HG03558 (cell line): ENCODE data around the gene POR.

ENCODE experiments used
- ATAC-seq: cut with Tn5 transposase; IDR thresholded peaks from one replicate; pipeline ENCODE4 v1.9.1; 2021; ENCODE audit warnings: moderate number of reproducible peaks; ENCODE audit not compliant: unreplicated experiment; ENCODE audit errors: extremely low read depth

POR gene

DNA sequence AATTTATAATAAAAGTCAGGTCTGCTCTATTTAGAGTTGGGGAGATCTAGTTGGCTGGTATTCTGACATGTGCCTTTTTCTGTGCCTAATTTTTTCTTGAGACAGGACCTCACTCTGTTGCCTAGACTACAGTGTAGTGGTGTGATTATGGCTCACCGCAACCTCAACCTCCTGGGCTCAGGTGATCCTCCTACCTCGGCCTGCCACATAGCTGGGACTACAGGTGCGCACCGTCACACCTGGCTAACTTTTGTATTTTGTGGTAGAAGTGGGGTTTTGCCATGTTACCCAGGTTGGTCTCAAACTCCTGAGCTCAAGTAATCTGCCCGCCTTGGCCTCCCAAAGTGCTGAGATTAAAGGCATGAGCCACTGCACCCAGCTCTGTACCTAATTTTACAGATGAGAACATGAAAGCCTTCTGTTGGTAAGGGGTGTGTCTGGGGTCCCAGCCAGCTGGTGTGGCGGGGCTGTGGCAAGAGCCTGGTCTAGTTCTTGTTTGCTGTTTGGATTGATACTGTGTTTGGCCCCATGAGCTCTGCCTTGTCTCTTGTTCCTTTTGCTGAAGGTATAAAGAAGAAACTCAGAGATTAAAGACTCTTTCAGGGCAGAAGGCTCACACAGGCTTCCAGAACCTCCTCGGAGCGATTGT, 31.4 kb downstream of the POR start:
- no peak for ATAC-seq

DNA sequence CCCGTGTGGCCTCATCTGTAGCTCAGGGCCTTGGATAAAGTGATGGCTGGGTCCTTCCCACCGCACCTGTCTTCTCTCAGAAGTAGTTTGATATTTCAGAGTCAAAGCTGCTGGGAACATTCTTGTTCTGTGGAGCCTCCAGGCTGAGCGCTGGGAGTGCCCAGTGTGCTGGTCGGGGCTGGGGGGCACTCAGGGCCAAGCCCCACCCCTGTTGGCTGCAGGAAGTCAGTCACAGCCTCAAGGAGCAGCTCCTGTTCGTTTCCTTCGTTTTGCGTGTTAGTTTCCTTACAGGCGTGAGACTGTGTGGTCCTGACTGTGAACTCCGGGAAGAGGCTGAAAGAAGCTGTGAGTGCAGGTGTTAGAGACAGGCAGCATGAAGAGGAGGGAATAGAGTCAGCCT, 33.2 kb downstream of the POR start:
- ATAC-seq, result no peak

DNA sequence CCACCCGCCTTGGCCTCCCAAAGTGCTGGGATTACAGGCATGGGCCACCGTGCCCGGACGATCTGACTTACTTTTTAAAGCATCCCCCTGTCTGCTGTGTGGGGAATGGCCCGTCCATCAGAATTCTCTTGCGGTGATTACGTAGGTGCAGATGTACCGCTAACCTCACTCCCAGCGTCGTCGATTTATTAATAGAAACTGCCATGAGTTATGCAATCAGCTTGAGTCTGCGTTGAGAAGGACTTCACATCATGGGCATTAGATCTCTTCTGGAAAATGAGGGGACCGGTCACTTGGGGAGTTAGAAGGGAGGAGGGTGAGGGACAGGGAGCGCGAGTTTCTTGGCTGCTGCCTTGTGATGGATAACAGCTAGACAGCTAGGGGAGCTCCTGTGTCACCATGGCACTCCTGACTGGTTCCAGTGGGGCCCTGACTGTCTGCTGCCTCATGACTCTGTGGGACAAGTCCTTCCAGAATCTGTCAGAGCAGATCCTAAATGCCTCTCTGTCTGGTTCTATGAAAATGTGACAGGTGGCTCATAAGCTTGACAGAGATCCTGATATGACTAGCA, 35.2 kb downstream of the POR start:
- ATAC-seq, result no peak

DNA sequence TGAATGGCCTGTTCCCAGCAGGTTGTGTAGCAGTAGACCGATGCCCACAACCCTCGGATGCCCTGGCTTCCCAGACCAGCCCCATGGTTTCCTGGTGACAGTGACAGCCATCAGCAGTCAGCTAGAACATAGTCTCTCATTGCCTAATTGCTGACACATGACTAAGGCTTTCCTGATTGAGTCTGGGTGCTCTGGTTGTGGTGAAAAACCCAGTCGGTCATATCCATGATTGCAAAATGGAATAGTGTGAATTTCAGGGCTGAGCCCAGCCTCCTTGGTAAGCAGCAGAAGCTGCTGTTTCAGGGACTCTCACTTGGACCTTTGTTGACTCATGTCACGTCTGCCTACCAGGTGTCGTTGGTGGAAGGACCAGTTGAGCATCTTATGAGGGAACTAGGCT, 36.6 kb downstream of the POR start:
- no peak for ATAC-seq

DNA sequence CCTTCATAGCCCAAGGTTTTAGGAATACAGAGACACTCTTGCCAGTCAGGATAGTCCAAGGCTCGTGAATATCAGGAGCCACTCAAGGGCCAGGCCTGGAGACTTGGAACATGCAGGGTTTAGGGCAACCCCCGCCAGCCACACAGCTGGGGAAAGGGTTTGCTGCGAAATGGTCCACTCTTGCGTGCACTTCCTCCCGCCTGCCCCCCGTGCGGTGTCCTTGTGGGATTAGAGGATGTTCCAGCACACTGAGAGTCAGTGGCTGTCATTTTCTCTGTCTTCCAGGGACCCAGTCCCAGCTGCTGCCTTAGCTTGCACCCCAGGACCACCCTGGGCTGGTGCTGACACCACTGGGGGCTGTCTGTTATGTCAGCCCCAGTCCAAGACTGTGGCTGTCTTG, 38.5 kb downstream of the POR start:
- ATAC-seq, result no peak

DNA sequence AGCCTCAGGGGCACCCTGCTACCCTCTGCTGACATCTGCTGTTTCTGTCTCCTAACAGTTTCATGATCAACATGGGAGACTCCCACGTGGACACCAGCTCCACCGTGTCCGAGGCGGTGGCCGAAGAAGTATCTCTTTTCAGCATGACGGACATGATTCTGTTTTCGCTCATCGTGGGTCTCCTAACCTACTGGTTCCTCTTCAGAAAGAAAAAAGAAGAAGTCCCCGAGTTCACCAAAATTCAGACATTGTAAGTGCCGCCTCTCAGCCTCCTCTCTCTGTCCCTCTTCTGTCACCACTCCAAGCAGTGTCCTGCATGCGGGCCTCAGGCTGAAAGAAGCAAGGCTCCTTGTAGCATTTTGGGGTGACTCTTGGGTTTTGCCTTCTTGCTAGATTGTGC, 39.0 kb downstream of the POR start:
- ATAC-seq, result no peak

DNA sequence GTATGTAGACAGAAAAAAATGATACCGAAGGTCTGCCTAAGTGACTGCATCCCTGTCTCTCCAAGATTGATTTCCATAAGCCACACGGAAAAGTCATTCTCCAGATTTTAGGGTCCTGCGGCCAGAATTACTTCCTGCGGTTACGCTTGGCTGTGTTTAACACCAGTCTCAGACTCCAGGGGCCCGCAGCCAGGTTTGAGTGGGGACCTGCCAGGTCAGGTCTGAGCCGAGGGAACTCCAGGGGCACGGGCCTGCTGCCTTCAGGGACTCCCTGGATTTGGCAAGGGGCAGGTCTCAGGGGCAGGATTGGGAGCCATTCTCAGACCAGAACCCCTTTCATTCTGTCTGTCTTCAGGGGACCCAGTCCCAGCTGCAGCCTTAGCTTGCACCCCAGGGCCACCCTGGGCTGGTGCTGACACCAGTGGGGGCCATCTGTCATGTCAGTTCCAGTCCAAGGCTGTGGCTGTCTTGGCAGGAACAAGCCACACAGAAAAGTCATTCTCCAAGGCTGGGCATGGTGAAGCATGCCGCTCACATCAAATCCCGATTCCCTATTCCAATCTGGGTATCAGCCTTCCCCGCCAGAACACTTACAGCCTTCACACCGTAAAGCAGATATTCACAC, 40.5 kb downstream of the POR start:
- no peak for ATAC-seq

DNA sequence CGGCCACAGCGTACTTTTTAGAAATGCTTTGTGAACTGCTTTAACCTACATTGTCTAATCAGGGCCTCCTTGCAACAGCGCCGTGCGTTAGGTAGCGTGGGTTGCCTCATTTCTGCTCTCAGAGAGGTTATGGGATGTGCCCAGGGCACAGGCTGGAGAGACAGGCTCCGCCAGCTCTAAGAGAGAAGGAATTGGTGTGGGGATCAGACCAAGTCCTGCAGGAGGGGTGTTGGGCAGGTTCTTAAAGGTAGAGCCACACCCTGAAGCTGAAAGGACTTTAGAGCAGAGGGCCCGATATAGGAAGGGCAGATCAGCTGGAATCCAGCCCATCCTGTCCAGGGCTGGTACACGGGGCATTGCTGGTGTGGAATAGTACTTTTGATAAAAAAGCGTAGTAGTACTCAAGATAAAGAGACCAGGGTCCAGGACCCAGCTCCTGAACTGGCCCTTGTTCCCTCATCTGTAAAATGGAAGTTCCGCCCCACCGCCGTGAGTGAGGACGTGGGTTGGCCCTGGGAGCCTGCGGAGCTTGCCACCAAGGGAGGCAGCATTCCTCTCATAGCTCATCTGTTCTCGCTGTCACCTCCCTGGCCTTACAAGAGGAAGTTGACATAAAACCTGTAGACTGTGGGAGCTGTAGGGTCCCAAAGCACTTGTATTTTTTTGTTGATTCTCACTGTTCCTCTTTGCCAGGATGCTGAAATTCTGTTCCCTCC, 42.2 kb downstream of the POR start:
- ATAC-seq, result no peak

DNA sequence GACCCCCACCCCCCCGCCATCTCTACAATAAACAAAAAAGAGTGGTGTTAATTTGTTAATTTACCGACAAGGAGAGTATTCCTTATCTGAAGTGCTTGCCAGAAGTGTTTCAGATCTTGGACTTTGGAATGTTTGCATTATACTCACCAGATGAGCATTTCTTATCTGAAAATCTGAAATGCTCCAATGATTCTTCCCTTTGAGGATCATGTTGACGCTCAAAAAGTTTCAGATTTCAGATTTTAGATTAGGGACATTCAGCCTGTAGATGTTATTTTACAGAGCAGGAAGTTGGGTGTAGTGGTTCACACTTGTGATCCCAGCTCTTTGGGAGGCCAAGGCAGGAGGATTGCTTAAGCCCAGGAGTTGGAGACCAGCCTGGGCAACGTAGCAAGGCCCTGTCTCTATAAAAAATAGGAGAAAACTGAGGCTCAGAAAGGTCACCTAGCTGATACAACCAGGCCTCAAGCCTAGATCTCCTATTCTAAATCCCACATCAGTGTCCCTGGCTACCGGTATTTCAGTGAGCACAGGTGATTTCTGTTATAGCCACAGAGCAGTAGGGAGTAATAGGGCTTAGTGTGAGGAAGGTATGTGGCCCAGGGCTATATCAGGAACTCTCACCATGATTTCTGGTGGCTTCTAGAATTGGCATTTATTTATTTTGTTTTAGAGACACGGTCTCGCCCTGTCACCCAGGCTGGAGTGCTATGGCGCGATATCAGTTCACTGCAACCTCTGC, 44.0 kb downstream of the POR start:
- no peak for ATAC-seq

DNA sequence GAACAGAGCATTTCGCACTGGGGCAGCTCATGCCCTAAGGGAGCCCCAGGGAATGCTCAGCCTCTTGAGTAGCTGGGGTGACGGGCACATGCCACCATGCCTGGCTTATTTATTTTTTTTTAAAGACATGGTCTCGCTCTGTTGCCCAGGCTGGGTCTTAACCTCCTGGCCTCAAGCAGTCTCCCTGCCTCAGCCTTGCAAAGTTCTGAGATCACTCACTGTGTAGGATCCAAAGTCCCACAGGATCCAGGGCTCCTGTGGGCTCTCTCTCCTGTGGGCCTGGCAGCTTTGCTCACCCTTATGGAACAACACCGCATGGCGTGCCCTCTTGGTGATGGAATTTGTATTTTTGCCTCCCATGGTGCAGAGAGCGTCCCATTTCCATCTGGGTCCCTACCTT, 45.4 kb downstream of the POR start:
- no peak for ATAC-seq

DNA sequence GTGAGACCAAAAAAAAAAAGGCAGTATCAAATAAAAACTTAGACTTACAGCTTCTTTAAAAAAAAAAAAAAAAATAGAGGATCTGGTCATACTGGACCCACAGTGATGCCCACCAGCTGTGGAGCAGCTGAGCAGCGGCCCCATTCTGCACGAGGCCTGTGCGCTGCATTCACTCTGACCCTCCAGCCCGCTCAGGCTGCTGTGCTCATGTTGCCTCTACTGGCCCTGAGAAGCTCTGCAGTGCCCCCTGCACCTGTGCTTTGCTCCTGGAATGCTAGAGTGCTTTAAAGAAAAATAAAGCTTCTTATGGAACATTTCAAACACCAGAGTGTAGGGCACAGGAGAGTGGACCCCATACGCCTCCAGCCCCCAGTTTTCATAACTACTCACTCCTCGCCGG, 46.3 kb downstream of the POR start:
- ATAC-seq, result no peak

DNA sequence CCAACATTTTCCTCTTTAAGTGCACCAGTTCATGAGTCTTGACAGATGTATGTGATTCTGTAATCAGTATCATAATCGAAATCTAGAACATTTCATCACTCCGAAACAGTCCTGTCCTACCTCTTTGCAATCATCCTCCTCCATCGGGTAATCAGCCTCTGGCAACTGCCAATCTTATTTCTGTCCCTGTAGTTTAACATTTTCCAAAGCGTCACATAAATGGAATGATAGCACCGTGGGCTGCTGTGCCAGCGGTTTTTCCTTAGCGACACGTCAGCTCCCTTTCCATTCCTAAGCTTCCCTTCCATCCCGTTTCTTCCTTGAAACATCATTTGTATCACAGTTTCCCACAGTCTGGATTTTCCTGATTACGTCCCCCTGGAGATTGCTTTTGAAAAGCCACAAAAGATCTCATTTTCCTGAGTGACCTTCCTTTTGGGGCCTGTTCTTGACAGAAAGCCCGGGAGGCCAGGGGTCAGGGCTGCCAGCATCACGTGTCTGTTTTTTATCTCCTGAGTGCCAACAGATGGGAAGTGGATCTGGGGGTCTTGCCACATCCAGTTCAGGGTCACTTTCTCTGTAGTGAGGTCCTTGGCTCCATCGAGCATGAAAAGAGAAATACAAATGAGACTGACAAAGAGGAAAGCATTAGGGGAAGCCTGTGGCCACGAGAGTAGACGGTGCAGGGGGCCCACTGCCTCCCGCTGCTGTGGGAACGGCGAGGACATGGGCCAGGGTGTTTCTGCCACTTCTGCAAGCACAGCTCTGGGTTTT, 47.8 kb downstream of the POR start:
- ATAC-seq, result no peak

DNA sequence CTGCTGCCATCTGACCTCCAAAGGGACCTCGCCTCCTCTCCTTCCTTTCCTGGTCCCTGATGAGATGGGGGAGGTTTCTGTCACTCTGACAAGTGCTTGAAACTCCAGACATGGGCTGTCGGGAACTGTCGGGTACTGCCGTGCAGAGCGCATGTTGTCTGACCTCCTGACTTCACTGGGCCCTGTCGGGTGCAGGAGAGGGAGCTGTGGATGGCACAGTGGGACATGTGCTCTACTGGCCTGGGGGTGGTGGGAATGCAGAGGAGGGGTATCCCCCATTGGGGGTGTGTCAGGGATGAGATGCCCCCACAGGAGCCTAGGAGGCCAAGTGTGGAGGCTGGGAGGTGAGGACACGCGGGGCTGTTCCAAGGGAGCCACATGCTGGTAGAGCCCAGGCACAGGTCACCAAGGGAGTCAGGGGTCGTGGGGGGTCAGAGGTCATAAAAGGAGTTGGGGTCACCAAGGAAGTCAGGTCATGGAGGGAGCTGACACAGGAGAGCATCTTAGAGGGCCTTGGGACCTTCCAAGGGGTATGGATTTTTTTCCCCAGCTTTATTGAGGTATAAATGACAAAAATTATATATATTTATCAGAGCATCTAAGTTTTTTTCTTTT, 48.5 kb downstream of the POR start:
- no peak for ATAC-seq

DNA sequence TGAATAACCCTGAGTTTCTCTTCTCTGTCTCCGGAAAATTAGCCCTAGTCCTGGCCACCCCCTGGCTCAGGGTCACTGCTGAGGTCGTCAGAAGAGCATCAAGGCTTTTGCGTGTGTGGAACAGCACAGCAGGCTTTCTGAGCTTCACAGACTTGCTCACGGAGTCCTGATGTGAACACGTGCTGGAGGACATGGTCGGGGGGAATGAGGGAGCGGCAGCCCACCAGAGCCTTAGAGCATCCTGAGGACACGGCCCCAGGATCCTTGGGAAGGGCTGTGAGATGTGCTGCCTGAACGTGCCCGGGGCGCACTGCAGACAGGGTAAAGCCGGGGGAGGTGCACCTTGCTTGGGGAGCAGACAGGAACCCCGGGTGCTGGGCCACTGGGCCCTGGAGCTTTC, 50.7 kb downstream of the POR start:
- no peak for ATAC-seq

DNA sequence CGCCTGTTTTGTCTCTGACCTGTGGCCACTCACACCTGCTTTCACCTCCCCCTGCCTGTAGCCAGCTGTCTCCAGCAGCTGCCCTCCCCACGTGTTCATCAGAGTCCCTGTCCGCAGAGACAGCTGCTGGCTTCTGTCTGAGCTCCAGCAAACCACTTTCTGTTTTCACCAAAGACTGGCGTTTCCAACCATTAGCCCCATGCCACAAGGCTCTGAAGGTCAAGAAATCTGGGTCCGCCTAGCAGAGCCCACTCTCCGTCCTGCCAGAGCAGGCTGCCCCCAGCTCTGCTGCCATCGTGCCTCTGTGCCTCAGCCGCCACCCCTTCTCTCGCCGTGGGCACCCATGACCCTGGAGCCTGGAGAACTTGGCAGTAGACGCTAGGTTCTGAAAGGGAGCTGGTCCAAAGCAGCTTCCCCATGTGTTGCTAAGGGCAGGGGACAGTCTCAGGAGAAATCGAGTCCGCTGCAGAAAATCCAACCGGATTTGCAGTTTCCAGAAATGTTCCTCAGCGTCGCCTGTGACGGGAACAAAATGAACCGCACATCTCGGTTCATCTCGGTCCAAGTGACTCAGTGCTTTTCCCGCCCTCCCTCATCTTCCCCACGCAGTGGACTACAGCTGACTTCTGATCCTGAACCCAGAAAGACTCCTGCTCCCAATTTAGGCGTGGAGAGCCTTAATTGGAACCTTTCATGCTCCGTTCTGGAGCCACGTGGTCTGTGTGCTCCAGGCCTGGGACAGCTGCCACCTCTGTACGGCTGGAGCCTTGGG, 51.4 kb downstream of the POR start:
- no peak for ATAC-seq

DNA sequence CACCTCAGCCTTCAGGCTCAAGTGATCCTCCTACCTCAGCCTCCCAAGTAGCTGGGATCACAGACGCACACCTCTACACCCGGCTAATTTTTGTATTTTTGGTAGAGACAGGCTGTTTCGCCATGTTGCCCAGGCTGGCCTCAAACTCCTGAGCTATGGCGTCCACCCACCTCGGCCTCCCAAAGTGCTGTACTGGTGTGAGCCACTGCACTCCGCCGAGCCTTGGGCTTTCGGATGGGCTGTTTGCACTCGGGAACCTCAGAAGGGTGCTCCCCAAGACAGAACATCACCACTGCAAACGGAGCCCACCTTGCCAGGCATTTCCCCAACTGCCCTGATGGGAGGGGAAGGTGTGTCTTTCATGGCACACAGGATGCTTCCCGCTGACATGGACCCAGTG, 52.1 kb downstream of the POR start:
- no peak for ATAC-seq

DNA sequence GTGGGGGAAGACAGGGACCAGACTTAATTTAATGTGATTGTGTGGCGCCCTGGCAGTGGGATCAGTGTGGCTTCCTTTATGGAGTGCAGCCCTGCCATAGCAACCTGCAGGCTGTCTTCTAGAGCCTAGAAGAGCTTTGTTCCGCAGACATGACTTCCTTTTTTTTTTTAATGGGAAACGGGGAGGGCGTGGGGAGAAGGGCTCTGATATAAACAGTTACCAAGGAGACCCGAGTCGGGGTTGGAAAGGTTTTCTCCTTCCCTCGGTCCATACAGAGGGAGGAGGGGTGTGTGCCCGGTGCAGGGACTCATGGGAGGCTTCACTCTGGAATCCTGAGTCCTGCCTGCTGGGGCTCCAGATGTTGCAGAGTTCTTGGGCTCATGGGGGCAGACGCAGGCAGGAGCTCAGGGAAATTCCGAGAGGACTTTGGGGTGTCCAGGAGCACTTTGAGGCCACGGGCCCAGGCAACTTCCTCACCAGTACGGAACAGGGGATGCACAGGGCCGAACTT, 52.6 kb downstream of the POR start:
- no peak for ATAC-seq

DNA sequence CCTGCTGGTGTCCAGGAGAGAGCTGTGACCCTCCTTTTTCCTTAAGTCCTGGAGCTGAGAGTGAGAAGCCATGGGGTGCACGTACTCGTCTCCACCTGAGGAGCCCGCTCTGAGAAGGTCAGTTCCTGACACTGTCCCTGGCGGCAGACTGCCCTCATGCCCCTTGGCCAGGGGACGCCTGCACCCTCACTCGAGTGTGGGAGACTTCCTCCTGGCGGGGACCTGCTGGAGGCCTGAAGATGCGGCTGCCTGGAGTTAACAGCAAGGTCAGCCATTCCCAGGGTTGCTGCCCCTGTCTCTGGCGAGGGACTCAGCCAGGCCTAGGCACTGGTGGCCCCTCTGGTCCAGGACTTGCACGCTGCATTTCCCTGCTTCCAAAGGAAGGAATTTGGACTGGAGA, 53.1 kb downstream of the POR start:
- no peak for ATAC-seq

DNA sequence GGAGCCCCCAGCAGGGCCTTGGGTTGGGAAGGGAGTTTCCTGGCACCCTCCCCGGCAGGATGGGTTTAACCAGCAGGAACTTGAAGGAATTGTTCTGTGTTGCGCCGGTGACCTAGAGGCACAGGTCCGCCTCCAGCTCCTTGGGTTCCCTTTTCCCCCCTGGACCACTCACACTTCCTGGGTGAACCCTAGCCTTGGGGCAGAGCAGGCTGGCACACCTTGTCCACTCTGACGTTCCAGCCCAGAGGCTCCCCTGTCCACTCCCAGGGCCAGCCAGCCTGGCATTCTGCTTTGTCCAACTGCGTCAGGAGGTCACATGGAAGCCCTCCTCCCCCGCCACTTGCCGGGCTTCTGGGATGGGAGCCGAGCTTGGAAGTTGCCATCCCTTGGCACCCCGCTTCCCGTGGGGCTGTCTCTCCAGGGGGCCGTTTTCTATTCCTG, 53.6 kb downstream of the POR start:
- no peak for ATAC-seq
